Uterus (tissue), 4 donors: ENCODE measurements around the gene ATP2C1. TPM values are rescaled to one million over a fixed set of nuclear protein-coding genes. Genes with fewer than 3 reads are reported as not detected.

Experiments
- DNase-seq, 2 donors: peaks; one replicate each; pipeline ENCODE4 v3.0.0-alpha.2; 2019 to 2020
- H3K27ac ChIP-seq, 2 donors: fragments of 200-600 bp; sonication (generic); 1 replicate in 1 of 2; 2 replicates in 1 of 2; pipeline ENCODE4 v1.5.1; 2016 to 2018
- H3K27me3 ChIP-seq, 2 donors: fragments of 200-600 bp; sonication (generic); one replicate each; pipeline ENCODE4 v1.5.1; 2018 to 2019; ENCODE audit warnings: control low read depth in 1 of 2
- H3K36me3 ChIP-seq, 2 donors: fragments of 200-600 bp; sonication (generic); one replicate each; pipeline ENCODE4 v1.5.1; 2019; ENCODE audit warnings: control low read depth in 1 of 2
- H3K4me1 ChIP-seq, 2 donors: fragments of 200-600 bp; sonication (generic); one replicate each; pipeline ENCODE4 v1.5.1; 2018 to 2019; ENCODE audit warnings: control low read depth in 1 of 2
- H3K4me3 ChIP-seq, 2 donors: fragments of 200-600 bp; sonication (generic); 1 replicate in 1 of 2; 2 replicates in 1 of 2; pipeline ENCODE4 v1.5.1; 2018 to 2019; ENCODE audit warnings: mild to moderate bottlenecking in 1 of 2
- H3K9me3 ChIP-seq, 2 donors: fragments of 200-600 bp; sonication (generic); one replicate each; pipeline ENCODE4 v1.5.1; 2019; ENCODE audit warnings: control low read depth in 1 of 2
- CTCF ChIP-seq, 4 experiments: fragments of 200-600 bp in 2 of 4; fragments of 450-650 bp in 2 of 4; sonication (generic) in 2 of 4; IDR thresholded peaks; one replicate each; pipeline ENCODE4 v1.5.1; 2016 to 2019; ENCODE audit warnings: antibody characterized with exemption in 4 of 4, mild to moderate bottlenecking in 2 of 4, moderate library complexity in 1 of 4
- POLR2A ChIP-seq, 2 donors: fragments of 450-650 bp; IDR thresholded peaks; one replicate each; pipeline ENCODE4 v1.6.1; 2016; ENCODE audit warnings: antibody characterized with exemption in 2 of 2, mild to moderate bottlenecking in 1 of 2, moderate library complexity in 1 of 2
- intact Hi-C: fragments of 100-400 bp; cut with DNase I; formaldehyde crosslinking; loops from one replicate; pipeline ENCODE4 v1.15.1; 2023; ENCODE audit warnings: low total_unique reads
- total RNA-seq, 4 donors: library from RNA; depleted of rRNA in 3 of 4; stranded (reverse); fragments of >200 nt in 3 of 4; gene quantifications; one replicate each; pipeline versions ENCODE4 v1.1.0 to v1.2.4, GENCODE V29; 2014 to 2023
- donor health status: DM: yes; HTN: yes; CAD: no.

ATP2C1 gene
- total RNA-seq, 4 donors from 2014 or later: 33.2 to 176 (median 84.7) TPM

GRCh38 chr3:130929804-130930203, 35.9 kb downstream of the ATP2C1 start:
- Histone ChIP-seq H3K4me3 (no peak overlapping the region), H3K27me3 (no peaks in the 10 kb centered on the region), H3K36me3 (no peaks in the 10 kb centered on the region), H3K9me3 (no peaks in the 10 kb centered on the region), H3K4me1 (no peaks in the 10 kb centered on the region), H3K27ac (peak overlapping the region; percentile 22 to 28)
- TF ChIP-seq CTCF (IDR thresholded peaks at IDR 0.05) (no peak), POLR2A (IDR thresholded peaks at IDR 0.05) (no peak)
- intact Hi-C loops: no loop called here
- DNase-seq: no peak

GRCh38 chr3:130932979-130933378, 39.1 kb downstream of the ATP2C1 start:
- H3K4me3 ChIP-seq: no peak overlapping the region
- H3K9me3 ChIP-seq: no peaks in the 10 kb centered on the region
- intact Hi-C loops: no loop called here
- H3K27ac ChIP-seq: no peak overlapping the region
- no peaks in the 10 kb centered on the region for H3K4me1 ChIP-seq
- no peaks in the 10 kb centered on the region for H3K27me3 ChIP-seq
- DNase-seq: no peak
- H3K36me3 ChIP-seq: no peaks in the 10 kb centered on the region
- TF ChIP-seq CTCF (IDR thresholded peaks at IDR 0.05) (no peak), POLR2A (IDR thresholded peaks at IDR 0.05) (no peak)

- intact Hi-C loops: no loop called here
- H3K27ac ChIP-seq: no peak overlapping the region
- no peaks in the 10 kb centered on the region for H3K4me1 ChIP-seq
- peaks cover 0 to under 1% of the 10 kb centered on the region in 2 donors for H3K9me3 ChIP-seq
- H3K27me3 ChIP-seq: no peaks in the 10 kb centered on the region
- no peak for DNase-seq
- no peak for TF ChIP-seq POLR2A (IDR thresholded peaks at IDR 0.05)
- TF ChIP-seq CTCF (IDR thresholded peaks at IDR 0.05): no peak
- H3K36me3 ChIP-seq: no peaks in the 10 kb centered on the region
- H3K4me3 ChIP-seq: no peak overlapping the region
Measured at GRCh38 chr3:130933801-130934345, 40.0 kb downstream of the ATP2C1 start.

- Histone ChIP-seq H3K36me3 (no peaks in the 10 kb centered on the region), H3K9me3 (peaks cover 0 to 2% of the 10 kb centered on the region in 2 donors), H3K27ac (no peak overlapping the region), H3K4me1 (no peaks in the 10 kb centered on the region), H3K27me3 (no peaks in the 10 kb centered on the region), H3K4me3 (no peak overlapping the region)
- no peak for TF ChIP-seq CTCF (IDR thresholded peaks at IDR 0.05)
- no peak for TF ChIP-seq POLR2A (IDR thresholded peaks at IDR 0.05)
- DNase-seq: no peak
- intact Hi-C loops: no loop called here
Measured at GRCh38 chr3:130934442-130935089, 40.7 kb downstream of the ATP2C1 start.

GRCh38 chr3:130935761-130936492, 42.0 kb downstream of the ATP2C1 start:
- H3K4me1 ChIP-seq: no peaks in the 10 kb centered on the region
- H3K4me3 ChIP-seq: no peak overlapping the region
- DNase-seq: no peak
- H3K9me3 ChIP-seq: peaks cover 0 to 2% of the 10 kb centered on the region in 2 donors
- no peaks in the 10 kb centered on the region for H3K27me3 ChIP-seq
- no peak overlapping the region for H3K27ac ChIP-seq
- no peaks in the 10 kb centered on the region for H3K36me3 ChIP-seq
- intact Hi-C loops: no loop called here
- TF ChIP-seq POLR2A (IDR thresholded peaks at IDR 0.05): no peak
- no peak for TF ChIP-seq CTCF (IDR thresholded peaks at IDR 0.05)
